Stimulated activated CD4-positive, alpha-beta T cell treated with anti-CD3 and anti-CD28 coated beads, Interleukin-4, amount 100 ng/mL, for 4 hours (primary cell): ENCODE measurements around the gene EML1.

Experiments
- DNase-seq, 2 experiments: peaks; one replicate each; pipeline ENCODE4 v3.0.0-alpha.2; 2020

Gene EML1

DNA sequence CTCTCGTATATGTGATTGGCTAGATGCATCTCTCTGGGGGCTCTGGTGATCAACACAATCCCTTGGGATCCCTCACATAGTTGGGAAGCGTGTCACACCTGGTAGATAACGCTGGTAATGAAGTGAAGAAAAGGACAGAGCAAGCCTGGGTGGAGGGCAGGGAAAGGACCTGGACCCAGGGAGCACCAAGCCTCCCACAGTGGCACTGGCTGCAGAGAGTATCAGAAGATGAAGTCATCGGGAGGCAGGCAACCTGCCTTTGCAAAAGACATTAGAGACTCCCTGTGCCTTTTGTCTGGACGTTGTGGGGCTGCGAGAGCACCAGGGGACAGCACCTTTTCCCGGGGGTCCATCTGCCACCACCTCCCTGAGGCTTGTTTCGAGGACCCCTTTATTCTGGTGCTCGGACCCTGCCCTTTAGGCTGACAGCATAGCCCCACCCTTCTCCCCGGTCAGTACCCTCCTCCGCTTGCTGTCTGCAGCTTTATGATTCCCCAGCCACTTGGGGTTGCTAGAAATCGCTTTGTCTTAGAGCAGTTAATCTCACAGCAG, 116.4 kb downstream of the EML1 start:
- no peak for DNase-seq

DNA sequence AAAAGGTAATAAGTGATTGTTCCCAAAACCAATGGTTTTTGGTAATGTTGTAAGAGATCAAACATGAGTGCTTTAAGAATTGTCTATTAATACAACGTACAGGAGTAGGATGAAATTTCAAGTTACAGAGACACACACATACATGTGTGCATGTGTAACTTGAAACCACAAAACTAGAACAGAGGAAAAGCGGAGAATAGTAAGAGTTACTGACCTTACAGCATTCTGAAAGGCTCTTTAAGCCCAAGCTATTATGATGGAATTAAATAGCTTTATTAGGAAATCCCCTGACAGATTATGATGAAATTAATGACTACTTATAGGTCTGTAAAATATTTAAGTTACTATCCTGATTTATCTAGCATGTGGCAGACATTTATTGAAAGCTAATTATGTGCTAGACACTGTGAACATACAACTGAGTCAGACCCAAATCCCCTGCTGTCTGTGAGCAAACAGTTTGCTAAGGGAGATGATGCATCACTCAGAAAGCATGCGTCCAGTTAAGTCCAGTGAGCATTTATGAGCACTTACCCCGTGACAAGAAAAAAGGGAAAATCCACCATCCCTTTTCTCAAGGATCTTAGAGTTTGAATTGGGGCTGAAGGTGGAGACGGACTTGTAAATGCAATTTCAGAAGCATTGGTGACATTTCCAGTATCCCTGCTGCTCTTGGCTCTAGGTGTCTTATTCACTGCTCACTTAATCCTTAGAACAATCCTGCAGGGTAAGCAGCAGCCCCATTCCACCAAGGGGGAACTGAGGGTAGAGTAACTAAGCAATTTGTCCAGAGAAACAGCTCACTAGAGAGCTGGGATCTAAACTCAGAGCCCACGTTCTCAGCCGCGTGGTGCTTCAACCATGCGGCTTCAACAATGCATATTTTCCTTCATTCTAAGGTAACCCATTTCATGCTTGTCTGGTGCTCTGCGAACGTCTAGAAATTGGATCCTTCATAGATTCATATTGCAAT, 117.4 kb downstream of the EML1 start:
- no peak for DNase-seq

DNA sequence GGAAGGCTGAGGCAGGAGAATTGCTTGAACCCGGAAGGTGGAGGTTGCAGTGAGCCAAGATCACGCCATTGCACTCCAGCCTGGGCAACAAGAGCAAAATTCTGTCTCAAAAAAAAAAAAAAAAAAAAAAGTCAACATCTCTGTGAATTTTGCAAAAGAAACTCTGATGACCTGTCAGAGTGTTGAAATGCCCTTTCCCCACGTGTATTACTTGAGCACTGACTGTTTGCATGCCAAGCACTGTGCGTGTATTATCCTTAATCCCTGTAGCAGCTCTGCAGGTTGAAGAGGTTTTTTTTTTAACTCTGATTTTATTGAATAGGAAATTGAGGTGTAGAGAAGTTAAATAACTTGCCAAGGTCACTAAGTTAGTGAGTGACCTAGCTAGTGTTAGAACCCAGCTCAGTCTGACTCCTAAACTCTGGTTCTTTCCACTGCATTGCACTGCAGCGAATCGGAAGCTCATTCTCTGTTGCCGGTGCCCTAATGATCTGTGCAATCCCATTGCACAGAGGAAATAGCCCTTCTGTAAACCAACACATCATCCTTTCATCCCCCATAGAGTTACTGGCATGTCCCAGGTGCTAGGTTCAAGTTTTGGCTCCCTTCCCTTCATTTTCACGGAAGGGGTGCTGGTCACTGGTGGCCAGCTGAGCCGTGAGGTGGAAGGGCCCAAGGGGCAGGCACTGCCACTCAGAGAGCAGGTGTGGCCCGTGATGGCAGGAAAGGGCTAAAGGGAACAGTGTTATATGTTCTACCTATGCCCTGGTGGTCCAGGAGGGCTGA, 122.3 kb downstream of the EML1 start:
- no peak for DNase-seq

DNA sequence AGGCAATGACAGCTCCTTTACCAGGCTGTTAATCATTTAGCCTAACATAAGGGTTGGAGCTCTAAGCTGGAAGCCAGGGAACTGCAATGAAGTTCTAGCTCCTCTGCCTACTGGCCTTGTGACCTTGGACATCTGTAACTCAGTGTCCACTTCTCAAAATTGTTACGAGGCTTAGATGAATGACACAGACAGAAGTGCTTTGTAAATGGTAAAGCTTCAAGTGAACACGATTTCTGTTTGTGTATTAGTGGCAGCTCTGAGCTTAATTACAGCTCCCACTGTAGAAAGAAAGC, 122.8 kb downstream of the EML1 start:
- no peak for DNase-seq

DNA sequence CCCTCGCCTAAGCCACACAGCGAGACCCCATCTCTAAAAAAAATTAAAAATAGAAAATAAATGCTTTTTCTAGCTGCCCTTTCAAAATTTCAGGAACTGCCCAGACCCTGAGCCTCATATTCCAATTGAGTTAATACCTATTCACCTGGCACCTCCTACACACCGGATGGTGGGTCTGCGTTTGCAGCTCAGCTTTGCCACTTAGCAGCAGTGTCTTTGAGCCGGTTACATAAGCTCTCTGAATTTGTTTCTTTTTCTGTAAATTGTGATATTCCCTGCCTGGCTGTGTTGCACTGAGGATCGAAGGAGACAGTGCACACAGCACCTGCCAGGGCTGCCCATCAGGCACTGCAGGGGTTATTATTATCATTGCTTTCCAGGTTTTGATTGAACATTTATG, 125.6 kb downstream of the EML1 start:
- DNase-seq = no peak

DNA sequence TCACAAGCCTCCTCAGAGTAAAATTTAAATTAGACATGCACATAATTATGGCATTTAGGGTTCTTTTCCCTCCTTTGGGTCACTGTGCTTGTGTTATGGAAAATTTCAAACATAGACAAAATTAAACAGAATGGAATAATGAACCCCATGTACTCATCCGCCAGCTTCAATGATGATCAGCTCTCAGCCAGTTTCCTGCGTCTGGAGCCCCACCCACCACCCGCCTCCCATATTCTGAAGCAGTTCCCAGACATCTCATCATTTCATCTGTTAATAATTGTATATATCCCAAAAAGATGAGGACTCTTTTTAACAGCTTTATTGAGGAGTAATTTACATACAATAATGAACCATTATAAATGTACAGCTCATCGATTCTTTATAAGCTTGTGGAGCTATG, 128.2 kb downstream of the EML1 start:
- DNase-seq = no peak

DNA sequence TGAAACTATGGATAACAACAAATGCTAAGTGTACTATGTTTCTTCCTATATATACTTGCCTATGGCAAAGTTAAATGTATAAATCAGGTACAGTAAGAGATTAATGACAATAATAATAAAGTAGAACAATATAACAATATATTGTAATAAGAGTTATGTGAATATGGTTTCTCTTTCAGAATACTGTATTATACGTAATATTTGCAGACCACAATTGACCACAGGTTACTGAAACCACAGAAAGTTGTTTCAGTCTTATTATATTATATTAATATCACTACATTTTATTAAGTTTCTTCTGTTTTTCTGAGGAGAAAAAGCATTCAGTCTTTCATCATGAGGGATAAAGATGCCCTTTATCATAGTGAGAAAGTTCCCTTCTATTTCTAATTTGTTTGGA, 131.2 kb downstream of the EML1 start:
- DNase-seq = no peak

DNA sequence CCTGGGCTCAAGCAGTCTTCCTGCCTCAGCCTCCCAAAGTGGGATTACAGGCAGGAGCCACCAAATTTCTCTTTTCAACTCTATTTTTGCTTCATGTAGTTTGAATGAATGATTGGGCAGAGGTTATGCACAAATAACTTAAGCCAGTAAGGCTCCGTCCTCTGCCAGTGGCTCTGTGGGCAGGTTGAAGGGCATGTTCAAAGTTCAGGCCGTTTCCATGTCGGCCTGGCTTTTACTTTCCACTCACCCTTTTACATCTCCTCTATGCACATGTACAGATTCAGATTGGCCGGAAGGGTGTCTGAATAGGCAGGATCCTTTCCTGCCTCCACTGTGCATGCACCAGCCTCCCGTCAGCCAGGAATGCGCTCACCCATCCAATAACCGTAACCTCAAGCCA, 132.3 kb downstream of the EML1 start:
- no peak for DNase-seq

DNA sequence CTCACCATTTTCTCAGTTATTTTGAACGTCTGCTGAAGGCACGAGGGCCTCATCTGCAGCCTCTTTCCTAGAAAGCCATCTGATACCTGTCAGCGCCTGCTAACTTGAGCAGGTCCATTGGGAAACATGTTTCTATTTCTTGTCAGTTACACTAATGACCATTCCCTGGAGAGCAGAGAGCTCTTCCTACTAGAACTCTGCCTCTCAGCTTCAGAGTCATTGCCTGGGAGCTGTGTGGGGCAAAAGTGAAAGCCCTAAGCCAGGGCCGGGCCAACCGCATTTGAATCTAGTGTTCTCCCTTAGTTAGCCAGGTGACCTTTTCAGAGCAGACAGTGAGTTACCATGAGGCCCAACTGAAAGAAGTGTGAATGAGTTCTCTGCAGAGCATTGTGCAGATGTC, 135.8 kb downstream of the EML1 start:
- no peak for DNase-seq

DNA sequence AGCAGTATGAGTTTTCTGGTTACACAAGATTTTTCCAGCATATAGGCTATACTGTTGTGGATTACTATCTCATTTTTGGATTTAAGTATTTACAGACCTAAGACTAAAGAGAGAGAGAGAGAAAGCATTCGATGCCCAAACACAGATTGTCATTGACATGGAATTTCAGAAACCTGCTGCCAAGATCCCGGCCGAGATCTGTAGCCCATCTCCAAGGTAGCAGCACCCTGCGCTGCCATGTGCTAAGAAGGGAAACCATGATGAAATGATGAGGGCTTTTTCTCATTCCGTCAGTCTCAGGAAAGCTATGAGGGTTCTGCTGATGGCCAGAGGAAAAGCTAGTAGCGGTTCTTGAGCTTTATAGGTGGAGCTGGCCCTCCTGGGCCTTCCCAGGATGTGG, 136.4 kb downstream of the EML1 start:
- DNase-seq = no peak

DNA sequence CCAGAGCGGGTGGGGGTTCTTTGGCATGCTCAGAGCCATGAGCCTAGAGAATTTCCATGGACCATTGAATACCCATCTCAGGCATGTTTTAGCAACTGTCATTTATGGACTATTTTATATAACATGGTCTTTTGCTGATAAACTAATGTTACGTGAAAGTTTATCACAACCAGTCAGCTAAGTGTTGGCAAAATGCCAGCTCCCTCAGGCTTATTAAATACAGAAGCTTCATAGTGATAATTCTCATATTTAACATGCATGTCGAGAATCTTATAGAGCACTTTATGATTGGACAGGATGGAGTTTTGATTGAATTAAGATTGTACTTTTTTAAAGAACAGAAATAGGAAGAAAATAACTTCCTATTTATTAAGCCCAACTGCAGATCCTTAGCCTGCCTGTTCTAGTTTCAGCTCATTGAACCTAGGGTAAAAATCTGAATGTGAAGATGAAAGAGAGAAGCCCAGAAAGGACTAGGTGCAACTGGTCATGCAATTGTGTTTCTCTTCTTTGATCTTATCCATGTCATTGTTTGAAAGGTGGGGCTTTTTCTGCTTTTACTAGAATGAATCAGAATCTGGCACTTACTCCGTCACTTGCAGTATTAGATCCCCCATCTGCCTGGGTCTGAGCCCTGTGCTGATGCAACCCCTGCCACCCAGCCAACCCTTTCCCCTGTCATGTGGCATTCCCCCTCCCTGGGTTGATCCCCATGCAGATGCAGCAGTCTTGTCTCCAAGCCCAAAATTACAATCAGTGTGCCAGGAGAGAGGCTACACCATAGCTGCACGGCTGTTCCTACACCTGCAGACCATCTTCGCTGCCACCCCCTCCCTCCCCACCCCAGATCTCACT, 137.4 kb downstream of the EML1 start:
- DNase-seq = no peak

DNA sequence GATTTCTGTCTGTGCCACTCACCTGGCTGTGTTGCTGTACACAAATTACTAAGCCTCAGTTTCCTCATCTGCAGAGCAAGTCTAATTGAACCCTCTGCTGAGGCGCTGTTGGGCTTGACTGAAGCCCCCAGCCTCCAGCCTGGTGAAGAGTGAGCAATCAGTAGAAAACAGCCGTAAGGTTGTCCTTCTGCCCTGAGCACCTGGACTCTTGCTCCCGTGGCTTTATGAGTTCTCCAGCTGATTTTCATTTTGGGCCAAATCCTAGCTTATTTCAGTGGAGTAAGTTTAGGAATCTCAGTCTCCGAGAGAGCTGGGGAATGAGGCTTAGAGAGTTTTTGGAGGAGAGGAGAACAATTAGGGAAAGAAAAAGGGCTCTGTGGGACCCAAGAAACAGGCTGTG, 138.1 kb downstream of the EML1 start:
- DNase-seq = no peak

DNA sequence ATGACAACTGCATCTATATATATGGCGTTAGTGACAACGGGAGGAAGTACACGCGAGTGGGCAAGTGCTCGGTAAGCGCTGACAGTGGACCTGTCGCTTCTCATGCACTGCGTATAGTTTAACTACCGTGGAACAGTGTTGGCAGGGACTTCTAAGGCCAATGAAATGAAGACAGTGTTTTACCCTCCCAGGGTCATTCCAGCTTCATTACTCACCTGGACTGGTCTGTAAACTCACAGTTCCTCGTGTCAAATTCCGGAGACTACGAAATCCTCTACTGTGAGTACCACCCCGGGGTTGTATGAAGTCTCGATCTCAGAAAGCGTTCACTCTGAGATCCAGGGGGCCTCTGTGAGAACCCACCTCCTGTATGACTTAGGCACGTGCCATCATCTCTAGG, 142.8 kb downstream of the EML1 start:
- DNase-seq = no peak

DNA sequence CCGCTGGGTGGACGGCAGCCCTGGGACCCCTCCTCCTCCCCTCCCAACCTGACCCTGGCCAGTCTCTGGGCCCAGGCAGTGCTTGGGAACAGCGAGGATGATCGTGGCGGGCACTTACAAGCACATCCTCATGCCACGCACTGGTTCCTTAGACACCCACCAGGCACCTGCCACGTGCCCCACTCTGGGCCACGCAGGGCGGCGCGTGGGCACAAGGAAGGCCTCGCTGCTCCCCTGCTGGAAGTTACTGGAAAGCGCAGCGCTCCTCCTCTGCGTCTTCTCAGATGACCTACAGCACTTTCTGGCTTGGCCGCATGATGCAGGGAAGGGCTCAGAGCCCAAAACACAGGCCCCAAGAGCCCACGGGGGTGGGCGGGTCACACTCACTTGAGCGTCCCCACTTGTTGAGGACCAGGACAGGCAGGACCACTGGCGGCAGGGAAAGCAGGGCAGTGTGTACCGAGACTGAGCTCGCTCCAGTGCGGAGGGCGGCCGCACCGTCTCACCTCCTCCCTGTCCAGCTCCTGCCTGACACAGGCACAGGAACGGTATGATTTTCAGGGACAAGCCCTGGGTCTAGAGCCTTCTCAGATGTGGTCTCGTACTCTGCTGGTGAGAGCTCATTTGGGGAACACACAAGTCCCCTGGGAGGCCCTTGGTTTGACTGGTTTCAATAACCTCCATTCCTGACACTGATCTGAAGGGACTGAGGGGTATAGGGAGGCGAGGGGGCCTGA, 143.7 kb downstream of the EML1 start:
- no peak for DNase-seq

DNA sequence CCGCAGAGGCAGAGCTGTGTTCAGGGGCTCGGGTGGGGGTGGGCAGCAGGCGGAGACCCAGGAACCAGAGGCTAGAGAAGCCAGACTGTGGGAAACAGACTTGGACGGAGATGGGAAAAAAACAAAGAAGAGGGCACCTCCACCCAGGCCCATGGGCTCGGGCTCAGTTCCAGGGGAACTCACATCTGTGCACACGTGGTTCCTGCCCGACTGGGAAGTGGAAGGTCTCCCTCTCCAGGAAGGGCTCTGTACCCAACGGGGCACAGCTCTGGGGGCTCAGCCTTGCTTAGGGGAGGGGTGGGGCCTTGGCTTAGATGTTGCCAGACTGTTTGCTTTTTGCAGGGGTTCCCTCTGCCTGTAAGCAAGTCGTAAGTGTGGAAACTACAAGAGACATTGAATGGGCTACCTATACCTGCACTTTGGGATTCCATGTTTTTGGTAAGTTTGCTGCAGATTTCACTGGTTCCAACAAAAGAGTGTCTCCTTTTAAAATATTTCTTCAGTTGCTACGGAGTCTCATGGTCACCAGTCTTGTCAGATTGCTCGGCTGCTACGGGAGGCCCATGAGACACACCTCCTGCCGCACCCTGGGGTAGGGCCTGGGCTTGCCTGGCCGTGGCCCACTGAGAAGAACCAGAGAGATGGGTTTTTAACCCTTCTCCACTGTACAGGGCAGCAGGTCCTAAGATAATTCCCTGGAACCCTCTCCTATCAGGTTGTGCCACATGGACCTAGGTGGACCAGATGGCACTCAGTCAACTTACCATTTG, 144.4 kb downstream of the EML1 start:
- DNase-seq = no peak

DNA sequence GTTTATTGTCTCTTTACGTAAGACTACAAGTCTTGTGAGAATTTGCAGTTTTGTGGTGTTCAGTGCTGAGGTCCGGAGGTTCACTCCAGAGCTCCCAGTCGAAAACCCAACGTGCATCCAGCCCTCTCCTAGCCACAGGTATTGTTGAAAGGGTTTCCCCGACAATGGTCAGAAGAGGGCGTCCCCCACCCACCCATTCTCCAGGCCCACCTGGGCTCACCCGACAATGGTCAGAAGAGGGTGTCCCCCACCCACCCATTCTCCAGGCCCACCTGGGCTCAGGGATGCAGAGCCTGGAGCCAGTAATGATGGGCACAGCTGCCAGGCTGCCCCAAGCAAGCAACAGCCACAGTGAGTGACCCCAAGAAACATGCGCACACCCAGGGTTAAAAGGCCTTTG, 145.2 kb downstream of the EML1 start:
- no peak for DNase-seq

DNA sequence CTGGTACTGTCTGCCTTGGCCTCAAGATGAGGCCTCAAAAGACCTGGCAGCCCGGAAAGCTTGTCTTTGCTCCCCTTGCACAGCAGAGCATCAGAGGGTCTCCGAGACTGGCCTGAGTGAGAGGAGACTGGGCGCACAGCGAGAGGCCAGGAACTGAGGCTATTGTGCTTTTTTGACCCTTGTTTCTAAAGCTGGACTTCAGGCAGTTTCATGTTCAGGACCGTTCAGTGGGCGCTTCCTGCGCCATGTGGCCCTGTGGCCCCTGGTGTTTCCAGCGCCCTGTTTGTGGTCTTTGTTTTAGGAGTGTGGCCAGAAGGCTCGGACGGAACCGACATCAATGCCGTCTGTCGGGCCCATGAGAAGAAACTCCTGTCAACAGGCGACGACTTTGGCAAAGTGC, 145.7 kb downstream of the EML1 start:
- no peak for DNase-seq

DNA sequence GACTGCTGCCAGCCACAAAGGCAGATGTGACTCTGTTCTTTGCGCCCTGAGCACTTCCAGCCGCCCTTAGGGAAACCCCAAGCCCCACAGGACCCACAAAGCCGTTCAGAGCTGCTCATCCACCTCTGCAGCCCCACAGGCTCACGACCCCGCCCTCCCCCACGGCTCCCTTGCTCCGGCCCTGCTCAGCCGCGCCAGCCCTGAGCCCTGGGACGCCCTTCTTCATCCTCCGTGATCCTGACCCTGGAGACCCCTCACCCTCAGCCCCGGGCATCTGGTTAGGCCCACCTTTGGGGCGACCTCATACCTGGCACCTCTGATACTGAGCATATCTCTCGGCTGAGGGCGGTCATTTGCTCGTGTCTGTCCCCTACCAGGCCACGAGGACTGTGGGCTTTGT, 146.2 kb downstream of the EML1 start:
- DNase-seq = no peak

DNA sequence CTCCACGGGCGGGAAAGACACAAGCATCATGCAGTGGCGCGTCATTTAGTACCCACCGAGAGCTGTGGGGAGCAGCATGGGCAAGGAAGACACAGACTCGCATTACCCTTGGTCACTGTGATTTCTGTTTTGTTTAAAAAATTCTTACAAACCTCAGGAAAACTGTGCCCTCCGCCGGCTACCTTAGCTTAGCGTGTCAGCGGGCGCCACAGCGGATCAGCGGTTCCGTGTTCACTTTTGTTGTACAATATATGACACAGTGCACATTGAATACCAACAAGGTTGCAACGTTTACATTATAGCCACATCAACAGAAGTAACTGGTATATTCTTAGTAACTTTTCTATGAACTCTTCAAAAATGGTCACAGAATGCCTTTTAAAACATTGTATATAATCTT, 146.9 kb downstream of the EML1 start:
- no peak for DNase-seq

DNA sequence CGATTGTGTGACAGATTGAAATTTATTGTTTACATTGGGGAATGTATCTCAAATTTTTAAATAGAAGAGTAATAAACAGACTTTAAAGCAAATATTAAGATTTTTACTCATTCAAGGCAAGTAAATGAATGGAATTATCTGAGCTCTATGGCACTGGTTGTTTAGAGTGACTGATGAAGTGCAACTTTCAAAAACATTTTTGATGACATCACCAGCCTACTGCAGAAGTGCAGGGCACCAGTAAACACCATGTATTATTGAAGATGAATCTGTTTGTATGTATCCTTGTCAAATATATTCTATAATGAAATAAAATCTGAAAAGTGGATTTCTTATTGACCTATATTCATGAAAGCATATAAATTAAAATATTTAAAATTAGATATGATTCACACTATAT, 148.0 kb downstream of the EML1 start:
- DNase-seq = no peak

DNA sequence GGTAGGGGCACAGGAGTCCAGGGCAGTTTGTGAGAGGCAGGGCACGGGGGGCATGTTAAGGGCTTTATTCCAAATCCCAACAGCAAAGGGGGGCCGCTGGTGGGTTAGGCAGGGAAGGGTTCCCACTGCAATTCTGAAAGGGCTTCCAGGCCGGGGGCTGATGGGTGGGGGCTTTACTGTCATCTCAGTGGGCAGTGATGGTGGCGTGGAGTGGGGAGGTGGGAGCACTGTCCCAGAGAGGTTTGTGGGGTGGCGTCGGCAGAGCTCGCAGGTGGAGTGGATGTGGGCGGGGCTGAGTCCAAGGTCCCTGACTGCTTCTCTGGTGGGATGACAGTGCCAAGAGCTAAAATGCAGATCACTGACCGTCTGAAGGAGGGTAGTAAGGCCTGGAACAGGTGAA, 150.4 kb downstream of the EML1 start:
- no peak for DNase-seq

DNA sequence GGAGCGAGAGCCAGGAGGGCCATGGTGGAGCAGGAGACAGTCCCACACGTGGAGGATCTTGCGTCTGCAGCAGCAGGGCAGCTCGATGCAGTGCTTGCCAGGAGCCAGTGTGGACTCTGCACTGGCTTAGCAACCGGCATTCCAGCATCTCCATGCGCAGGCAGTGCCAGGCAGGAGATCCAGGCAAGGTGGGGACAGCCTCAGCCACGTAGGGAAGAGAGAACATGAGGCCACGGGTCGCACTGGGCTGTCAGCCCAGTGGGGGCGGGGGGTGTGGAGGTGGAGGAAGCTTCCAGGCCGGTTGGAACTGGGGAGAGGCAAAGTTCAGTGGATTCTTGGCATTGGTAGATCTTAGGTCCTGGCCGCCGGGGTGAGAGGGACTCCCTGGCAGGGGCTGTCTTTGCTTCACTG, 151.0 kb downstream of the EML1 start:
- DNase-seq = no peak
